GM19240 (cell line): ENCODE measurements around the gene FMOD.
A peak's percentile ranks its signal among the peaks of the same experiment; 100 is the strongest.

Source experiments
- DNase-seq: peaks from one replicate; pipeline ENCODE4 v3.0.0; 2011; ENCODE audit warnings: low spot score; ENCODE audit not compliant: insufficient read length

Gene FMOD

GRCh38 chr1:203351037-203351625 lies at the start of gene FMOD:
TSS of gene FMOD (minus strand) at chr1:203351122. CDS start at chr1:203348270, 2,852 bp downstream.
- DNase-seq: no peak

DNA sequence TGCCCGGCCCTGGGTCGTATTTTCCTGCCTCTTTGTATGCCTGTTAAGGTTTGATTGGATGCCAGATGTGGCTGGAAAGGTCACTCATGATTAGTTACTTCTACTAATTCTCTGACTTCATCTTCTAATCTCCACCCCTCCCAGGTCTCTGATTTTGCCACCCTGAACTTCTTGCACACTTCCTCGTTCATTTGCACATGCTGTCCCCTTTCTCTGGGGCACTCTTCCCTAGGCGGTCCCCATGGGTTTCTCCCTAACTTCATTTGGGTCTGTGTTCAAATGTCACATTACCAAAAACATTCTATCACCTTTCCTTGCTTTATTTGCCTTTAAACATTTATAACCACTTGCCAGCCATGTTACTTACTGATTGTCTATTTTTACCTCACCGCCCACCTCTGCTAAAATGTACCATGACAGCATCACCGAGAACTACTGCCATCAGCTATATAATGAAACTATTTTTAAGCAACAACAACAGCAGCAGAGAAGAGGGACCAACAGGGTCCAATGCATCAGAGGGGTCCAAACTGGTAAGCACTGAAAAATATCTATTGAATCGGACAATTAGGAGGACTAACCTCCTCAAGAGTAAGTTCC lies 45.8 kb upstream of the FMOD start:
- DNase-seq: no peak

DNA sequence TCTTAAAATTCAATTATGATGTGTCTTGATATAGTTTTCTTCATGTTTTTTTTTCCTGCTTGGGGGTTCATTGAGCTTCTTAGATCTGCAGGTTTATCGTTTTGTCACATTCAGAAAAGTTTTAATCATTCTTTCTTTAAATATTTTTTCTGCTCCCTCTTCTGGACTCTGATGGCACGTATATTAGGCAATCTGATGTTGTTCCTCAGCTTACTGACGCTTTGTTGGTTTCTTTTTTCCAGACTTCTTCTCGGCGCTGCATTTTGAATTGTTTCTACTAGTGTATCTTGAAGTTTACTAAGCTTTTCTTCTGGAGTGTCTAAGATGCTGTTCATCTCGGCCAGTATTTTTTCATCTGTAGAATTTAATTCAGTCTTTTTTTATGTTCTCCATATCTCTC lies 44.8 kb upstream of the FMOD start:
- no peak for DNase-seq

- no peak for DNase-seq
Observed at GRCh38 chr1:203390298-203390697, 39.4 kb upstream of the FMOD start.

GRCh38 chr1:203388683-203389082 lies 37.8 kb upstream of the FMOD start:
- DNase-seq: no peak

GRCh38 chr1:203382026-203382425 lies 31.1 kb upstream of the FMOD start:
- no peak for DNase-seq

GRCh38 chr1:203381151-203381751 lies 30.3 kb upstream of the FMOD start:
- DNase-seq: peak; percentile 24

- no peak for DNase-seq
Observed at GRCh38 chr1:203380420-203381150, 29.7 kb upstream of the FMOD start.

GRCh38 chr1:203379825-203380224 lies 28.9 kb upstream of the FMOD start:
- DNase-seq: no peak

GRCh38 chr1:203378556-203379245 lies 27.8 kb upstream of the FMOD start:
- DNase-seq: no peak

GRCh38 chr1:203373991-203374390 lies 23.1 kb upstream of the FMOD start:
- DNase-seq: no peak

GRCh38 chr1:203373002-203373401 lies 22.1 kb upstream of the FMOD start:
- no peak for DNase-seq

- DNase-seq: no peak
Observed at GRCh38 chr1:203371288-203371687, 20.4 kb upstream of the FMOD start.

DNA sequence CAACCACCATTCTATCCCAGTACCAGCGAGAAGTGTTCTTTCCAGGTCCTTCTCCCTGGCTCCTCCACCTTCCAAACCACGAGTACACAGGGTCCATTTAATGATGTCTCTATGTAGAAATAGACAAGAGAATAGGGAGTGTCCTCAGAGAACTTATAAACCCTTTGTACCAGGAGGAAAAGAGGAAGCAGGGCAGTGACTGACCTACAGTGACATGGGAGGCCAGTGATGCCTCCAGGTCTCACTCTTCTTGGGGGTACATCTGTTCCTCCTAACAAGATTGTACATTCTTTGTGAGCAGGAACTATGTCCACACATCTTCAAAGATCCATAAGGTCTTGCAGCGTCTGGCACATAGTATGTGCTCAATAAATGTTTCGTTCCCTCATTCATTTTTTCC lies 18.7 kb upstream of the FMOD start:
- DNase-seq: no peak

DNA sequence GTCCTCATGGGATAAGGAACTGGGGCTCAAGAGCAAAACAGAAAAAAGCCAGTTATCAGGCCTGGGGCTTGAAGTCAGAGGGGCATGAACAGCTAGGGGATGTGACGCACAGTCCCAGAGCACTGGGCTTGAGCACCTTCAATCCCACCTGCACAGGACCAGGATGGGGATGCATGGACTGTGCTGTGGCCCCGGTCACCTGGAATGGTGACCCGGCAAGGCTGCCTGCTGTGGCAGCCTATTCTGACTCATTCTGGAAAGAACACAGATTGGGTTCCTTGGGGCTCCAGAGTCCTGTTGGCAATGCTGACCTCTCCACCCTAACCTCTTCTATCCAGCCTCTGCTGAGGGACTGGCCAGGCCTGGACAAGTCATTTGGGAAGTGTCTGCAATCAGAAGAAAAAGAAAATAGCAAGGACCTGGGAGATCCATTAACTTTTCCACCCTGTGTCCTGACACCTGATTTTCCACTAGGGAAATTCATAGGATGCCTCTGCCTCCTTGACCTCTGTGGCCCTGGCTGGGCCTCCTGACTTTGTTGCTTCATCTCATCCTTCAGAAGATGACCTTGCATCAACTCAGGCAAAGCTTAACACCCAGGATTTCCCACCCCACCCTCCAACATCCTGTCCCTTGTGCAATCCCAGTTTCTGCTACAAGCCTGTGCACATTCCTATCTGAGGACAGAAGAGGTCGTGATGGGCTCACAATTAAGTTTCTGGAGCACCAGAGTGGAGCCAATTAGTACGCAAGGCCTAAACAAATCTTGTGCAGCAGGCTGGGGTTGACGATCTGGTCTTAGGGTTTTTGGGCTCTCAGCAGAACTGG lies 17.9 kb upstream of the FMOD start:
- no peak for DNase-seq

- no peak for DNase-seq
Observed at GRCh38 chr1:203367057-203367456, 16.1 kb upstream of the FMOD start.

GRCh38 chr1:203366476-203366875 lies 15.6 kb upstream of the FMOD start:
- no peak for DNase-seq

- no peak for DNase-seq
Observed at GRCh38 chr1:203364806-203365205, 13.9 kb upstream of the FMOD start.

DNA sequence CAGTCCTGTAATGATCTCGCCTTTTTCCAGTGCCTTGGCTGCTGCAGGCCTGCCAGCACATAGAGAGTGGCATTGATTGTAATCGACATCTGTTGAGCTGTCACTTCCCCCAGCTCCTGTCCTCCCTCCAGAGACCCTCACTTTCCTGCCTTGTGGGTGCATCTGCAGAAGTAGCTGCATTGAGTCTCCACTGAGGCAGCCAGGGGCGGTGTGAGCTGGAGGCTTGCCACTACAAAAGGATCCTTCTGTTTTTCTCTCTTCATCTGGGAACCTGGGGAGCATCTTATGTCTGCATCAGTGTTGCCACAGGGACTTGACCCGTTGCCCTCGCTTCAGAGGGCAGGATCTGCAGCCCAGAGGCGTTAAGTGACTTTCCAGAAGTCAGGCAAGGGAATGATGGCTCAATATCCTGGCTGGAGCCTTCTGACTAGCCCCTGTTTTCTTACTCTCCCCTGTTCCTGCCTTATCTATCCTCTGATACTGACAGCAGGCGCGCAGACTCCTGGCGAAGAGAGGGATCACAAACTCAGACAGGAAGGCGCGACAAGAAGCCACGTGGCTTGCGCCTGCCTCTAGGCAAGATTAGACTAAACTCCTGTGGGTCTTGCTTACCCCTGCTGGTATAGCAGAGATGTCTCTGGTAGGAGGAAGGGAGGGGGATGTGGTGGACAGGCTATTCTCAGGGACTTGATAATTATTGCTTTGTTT lies 13.3 kb upstream of the FMOD start:
- DNase-seq: no peak

DNA sequence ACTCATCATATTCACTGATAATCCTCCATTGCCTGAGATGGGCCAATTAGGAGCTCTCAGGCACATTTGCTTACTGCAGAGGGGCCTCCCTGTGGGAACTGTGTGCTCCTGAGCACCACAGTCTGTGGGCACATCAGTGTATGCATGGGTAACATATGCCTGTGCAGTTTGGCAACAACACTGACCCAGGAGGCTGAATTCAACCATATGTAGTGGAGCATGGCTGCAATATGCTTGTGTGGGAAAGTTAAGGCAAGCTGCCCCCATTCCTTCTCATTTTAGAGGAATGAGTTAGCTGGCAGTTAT lies 11.8 kb upstream of the FMOD start:
- no peak for DNase-seq
